Measurements from ENCODE around the gene TTLL11.

TTLL11 gene

DNA sequence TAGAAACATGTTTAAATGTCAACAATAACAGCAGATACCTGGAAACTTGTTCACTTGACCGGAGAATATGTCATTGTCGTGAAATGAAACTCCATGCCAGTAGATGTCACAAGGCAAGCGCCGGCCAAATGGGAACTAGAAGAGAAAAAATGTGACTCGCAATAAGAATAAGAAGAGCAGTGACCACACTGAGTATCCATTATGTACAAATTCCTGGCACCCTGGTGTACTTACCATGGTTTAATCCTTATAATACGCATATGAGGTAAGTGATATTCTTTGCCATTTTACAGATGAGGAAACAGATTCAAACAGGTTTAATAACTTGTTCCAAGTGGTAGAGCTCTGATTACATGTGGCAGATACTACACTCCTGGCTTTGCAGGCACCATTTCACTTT is 53.9 kb downstream of the TTLL11 start:
- peaks cover 0 to 46% (median 18%) of the 10 kb centered on the region in 11 experiments; a peak in 20 of 22 replicates for H3K36me3 ChIP-seq
- H4K20me1 ChIP-seq, result peaks cover 0 to 4% (median 0%) of the 10 kb centered on the region in 11 experiments; a peak in 2 of 22 replicates
- no peak for TF ChIP-seq Cebpa-rat (IDR thresholded peaks at IDR 0.05)
- H3K9me3 ChIP-seq (replicated peaks in 1 of 11), result peaks cover 0 to 9% (median 6%) of the 10 kb centered on the region in 11 experiments; a peak in 9 of 22 replicates
- H3K4me2 ChIP-seq, result no peak overlapping the region
- no peak overlapping the region for H3K27ac ChIP-seq
- no peaks in the 10 kb centered on the region for H3K4me1 ChIP-seq
- no peaks in the 10 kb centered on the region for H3K27me3 ChIP-seq
- no peak overlapping the region for H3K4me3 ChIP-seq
- no peak overlapping the region for H3K9ac ChIP-seq

DNA sequence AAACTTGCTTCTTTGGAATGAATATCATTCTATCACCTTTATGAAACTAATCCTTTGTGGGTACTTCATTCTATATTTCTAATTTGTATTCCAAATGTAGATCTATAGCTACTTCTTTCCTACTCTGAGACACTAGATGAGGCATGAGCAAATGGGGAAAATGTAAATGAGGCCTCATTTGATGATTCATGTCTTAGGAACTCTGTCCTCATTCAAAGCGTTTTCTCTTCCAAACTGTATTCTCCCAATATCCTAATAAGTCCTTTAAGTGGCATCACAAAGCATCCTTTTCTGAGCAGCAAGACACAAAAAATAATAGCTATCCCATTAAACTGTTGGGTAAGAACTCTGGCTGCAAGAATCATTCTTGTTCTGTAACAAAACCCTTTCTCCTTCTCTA is 56.1 kb downstream of the TTLL11 start:
- H3K36me3 ChIP-seq, result peaks cover 0 to 50% (median 17%) of the 10 kb centered on the region in 11 experiments; a peak in 20 of 22 replicates
- H3K9me3 ChIP-seq (replicated peaks in 1 of 11), result no peaks in the 10 kb centered on the region
- no peaks in the 10 kb centered on the region for H3K4me1 ChIP-seq
- peaks cover 0 to 4% (median 0%) of the 10 kb centered on the region in 11 experiments; a peak in 2 of 22 replicates for H4K20me1 ChIP-seq
- H3K27me3 ChIP-seq, result no peaks in the 10 kb centered on the region
- no peak overlapping the region for H3K4me3 ChIP-seq
- H3K27ac ChIP-seq, result no peak overlapping the region
- no peak overlapping the region for H3K9ac ChIP-seq
- H3K4me2 ChIP-seq, result no peak overlapping the region
- TF ChIP-seq Cebpa-rat (IDR thresholded peaks at IDR 0.05), result no peak

DNA sequence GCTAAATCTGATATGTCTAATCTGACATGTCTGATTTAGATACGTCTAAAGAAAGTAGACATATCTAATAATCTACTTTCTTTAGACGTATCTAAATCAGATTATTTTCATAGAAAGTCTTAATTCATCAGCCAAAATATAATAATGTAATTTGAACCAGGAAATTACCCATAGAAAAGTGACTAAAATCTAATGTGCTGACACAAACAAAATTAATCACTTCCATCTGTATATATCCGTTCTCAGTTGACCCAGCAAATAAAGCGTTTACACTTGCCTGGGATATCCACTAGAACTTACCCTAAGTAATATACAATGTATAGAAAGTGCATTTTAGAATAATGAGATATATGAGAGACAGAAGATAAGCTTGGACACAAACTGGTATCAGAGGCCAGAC is 56.7 kb downstream of the TTLL11 start:
- Histone ChIP-seq H3K27me3 (no peaks in the 10 kb centered on the region), H3K4me2 (no peak overlapping the region), H3K4me1 (no peaks in the 10 kb centered on the region), H4K20me1 (peaks cover 0 to 4% (median 0%) of the 10 kb centered on the region in 11 experiments; a peak in 3 of 22 replicates), H3K27ac (no peak overlapping the region), H3K4me3 (no peak overlapping the region), H3K36me3 (peaks cover 0 to 55% (median 17%) of the 10 kb centered on the region in 11 experiments; a peak in 20 of 22 replicates), H3K9me3 (replicated peaks in 1 of 11) (no peaks in the 10 kb centered on the region), H3K9ac (no peak overlapping the region)
- TF ChIP-seq Cebpa-rat (IDR thresholded peaks at IDR 0.05), result no peak

DNA sequence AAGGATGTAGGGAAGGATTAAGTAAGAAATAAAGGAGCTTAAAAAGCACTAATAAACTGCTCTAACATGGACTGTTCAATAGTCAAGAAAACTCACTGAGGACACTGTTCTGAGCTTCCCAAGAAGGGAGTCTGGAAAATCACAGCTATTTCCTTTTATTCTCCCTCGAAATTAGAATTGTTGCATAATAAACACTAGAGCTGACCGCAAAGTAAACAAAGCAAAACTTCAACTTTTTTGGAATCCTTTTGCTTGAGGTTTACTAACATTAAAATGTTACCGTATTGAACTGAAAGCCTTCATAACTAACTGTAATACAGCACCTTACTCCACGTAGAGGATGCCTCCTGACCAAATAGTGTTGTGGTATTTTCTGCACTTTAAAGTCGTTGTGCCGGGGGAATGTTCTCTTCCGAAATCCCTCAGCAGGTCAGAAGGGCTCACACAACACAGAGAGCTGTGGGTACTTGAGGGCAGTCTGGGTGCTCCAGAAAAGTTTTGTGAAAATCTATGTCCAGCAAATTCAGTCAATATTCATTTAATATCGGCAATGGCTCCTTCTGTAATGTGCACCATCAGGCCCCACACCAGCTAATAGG is 59.2 kb downstream of the TTLL11 start:
- H3K4me1 ChIP-seq, result no peaks in the 10 kb centered on the region
- no peaks in the 10 kb centered on the region for H3K9me3 ChIP-seq (replicated peaks in 1 of 11)
- H3K36me3 ChIP-seq, result peaks cover 0 to 60% (median 18%) of the 10 kb centered on the region in 11 experiments; a peak in 20 of 22 replicates
- no peak for TF ChIP-seq Cebpa-rat (IDR thresholded peaks at IDR 0.05)
- no peak overlapping the region for H3K4me2 ChIP-seq
- H4K20me1 ChIP-seq, result peaks cover 0 to 5% (median 0%) of the 10 kb centered on the region in 11 experiments; a peak in 2 of 22 replicates
- H3K27me3 ChIP-seq, result no peaks in the 10 kb centered on the region
- H3K9ac ChIP-seq, result no peak overlapping the region
- no peak overlapping the region for H3K27ac ChIP-seq
- no peak overlapping the region for H3K4me3 ChIP-seq

DNA sequence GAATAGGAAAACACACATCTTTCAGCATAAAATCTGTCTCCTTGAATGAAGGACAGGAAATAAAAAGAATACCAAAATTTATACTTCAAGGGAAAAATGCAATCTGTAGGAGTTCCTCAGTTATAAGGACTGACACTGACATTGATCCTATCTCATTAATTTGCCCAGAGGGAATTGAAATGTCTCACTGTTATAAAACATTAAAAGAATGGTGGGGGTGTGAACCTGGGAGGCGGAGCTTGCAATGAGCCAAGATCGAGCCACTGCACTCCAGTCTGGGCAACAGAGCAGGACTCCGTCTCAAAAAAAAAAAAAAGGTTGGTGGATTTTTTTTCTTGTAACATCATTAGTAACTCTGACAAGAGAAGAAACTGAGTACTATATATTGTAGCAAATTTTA is 60.8 kb downstream of the TTLL11 start:
- H3K9ac ChIP-seq, result no peak overlapping the region
- H3K27me3 ChIP-seq, result no peaks in the 10 kb centered on the region
- H3K4me3 ChIP-seq, result no peak overlapping the region
- no peak for TF ChIP-seq Cebpa-rat (IDR thresholded peaks at IDR 0.05)
- peaks cover 0 to 5% (median 0%) of the 10 kb centered on the region in 11 experiments; a peak in 2 of 22 replicates for H4K20me1 ChIP-seq
- H3K36me3 ChIP-seq, result peaks cover 0 to 45% (median 7%) of the 10 kb centered on the region in 11 experiments; a peak in 16 of 22 replicates
- no peaks in the 10 kb centered on the region for H3K9me3 ChIP-seq (replicated peaks in 1 of 11)
- H3K4me2 ChIP-seq, result no peak overlapping the region
- no peaks in the 10 kb centered on the region for H3K4me1 ChIP-seq
- H3K27ac ChIP-seq, result no peak overlapping the region

DNA sequence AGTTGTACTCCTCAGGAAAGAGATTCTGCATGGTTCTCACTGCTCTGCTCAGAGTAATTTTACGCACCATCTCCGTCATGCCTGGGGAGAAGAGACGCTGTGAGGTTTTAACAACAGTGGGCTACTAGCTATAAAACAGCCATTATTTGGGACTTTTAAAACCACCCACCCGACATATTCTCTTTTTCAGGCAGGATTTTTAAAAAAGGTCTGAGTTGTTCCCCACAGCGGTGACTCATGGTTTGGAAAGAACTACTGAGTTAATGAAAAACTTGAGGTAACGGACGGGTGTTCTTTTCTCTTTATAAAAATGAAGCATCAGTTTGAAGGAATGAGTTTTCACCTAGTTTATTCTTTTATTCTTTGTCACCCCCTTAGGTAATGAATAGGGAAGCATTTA is 61.3 kb downstream of the TTLL11 start:
- no peak for TF ChIP-seq Cebpa-rat (IDR thresholded peaks at IDR 0.05)
- Histone ChIP-seq H3K27me3 (no peaks in the 10 kb centered on the region), H3K4me3 (no peak overlapping the region), H3K9ac (no peak overlapping the region), H3K4me1 (no peaks in the 10 kb centered on the region), H4K20me1 (peaks cover 0 to 5% (median 0%) of the 10 kb centered on the region in 11 experiments; a peak in 2 of 22 replicates), H3K9me3 (replicated peaks in 1 of 11) (no peaks in the 10 kb centered on the region), H3K27ac (no peak overlapping the region), H3K36me3 (peaks cover 0 to 39% (median 6%) of the 10 kb centered on the region in 11 experiments; a peak in 13 of 22 replicates), H3K4me2 (no peak overlapping the region)

DNA sequence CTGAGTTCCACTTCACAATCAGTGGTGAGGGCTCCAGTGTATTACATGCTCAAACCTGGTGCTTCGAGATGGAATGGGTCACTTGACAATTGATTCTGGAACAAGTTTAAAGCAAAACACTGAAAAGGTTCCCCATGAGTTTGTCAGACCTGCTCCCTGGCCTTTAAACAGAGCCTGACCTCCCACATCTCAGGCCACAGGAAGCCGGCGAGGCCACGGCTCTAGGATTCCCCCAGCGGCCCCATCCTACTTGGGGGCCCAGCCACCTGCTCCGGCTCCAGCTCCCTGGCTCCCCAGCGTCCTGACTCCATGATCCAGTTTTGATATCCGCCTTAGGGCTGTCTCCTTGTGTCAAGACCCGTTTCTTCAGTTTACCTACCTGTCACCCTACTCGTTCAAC is 62.0 kb downstream of the TTLL11 start:
- no peak for TF ChIP-seq Cebpa-rat (IDR thresholded peaks at IDR 0.05)
- Histone ChIP-seq H3K9ac (no peak overlapping the region), H3K27me3 (no peaks in the 10 kb centered on the region), H3K9me3 (replicated peaks in 1 of 11) (no peaks in the 10 kb centered on the region), H3K4me2 (no peak overlapping the region), H3K27ac (no peak overlapping the region), H3K36me3 (peaks cover 0 to 36% (median 6%) of the 10 kb centered on the region in 11 experiments; a peak in 12 of 22 replicates), H4K20me1 (peaks cover 0 to 5% (median 0%) of the 10 kb centered on the region in 11 experiments; a peak in 2 of 22 replicates), H3K4me1 (no peaks in the 10 kb centered on the region), H3K4me3 (no peak overlapping the region)

DNA sequence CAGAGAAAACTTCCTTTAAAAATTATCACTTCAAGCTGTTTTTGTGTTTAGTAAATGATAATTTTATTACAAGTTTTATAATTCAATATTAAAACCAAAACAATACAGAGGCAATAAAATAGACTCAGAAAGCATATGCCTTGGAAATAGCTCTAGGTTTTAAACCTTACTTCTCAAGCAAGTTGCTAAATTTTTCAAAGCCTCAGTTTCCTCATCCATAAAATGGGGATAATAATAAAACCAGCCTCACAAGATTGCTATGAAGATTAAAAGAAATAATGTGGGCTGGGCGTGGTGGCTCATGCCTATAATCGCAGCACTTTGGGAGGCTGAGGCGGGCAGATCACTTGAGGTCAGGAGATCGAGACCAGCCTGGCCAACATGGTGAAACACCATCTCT is 62.8 kb downstream of the TTLL11 start:
- H3K27me3 ChIP-seq, result no peaks in the 10 kb centered on the region
- no peak overlapping the region for H3K4me2 ChIP-seq
- no peak overlapping the region for H3K9ac ChIP-seq
- H3K4me1 ChIP-seq, result no peaks in the 10 kb centered on the region
- H3K36me3 ChIP-seq, result peaks cover 0 to 38% (median 7%) of the 10 kb centered on the region in 11 experiments; a peak in 13 of 22 replicates
- TF ChIP-seq Cebpa-rat (IDR thresholded peaks at IDR 0.05), result no peak
- H3K27ac ChIP-seq, result no peak overlapping the region
- H4K20me1 ChIP-seq, result peaks cover 0 to 5% (median 0%) of the 10 kb centered on the region in 11 experiments; a peak in 2 of 22 replicates
- H3K4me3 ChIP-seq, result no peak overlapping the region
- no peaks in the 10 kb centered on the region for H3K9me3 ChIP-seq (replicated peaks in 1 of 11)

DNA sequence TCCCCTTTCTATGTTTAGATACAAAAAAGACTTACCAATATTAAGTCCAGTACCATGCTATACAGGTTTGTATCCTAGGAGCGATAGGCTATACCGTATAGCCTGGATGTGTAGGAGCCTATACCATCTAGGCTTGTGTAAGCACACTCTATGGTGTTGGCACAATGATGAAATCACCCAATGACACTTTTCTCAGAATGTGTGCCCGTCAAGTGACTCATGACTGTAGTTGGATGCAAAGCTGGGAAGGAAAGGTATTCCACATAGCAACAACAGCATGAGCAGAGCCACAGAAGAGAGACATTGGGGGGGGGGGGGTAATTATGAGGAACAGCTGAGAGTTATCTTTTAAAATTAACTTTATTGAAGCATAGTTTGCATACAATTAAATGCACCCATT is 63.2 kb downstream of the TTLL11 start:
- no peak overlapping the region for H3K4me3 ChIP-seq
- H3K27ac ChIP-seq, result no peak overlapping the region
- H3K27me3 ChIP-seq, result no peaks in the 10 kb centered on the region
- TF ChIP-seq Cebpa-rat (IDR thresholded peaks at IDR 0.05), result no peak
- no peaks in the 10 kb centered on the region for H3K4me1 ChIP-seq
- H3K9ac ChIP-seq, result no peak overlapping the region
- peaks cover 0 to 38% (median 10%) of the 10 kb centered on the region in 11 experiments; a peak in 13 of 22 replicates for H3K36me3 ChIP-seq
- H3K4me2 ChIP-seq, result no peak overlapping the region
- no peaks in the 10 kb centered on the region for H3K9me3 ChIP-seq (replicated peaks in 1 of 11)
- peaks cover 0 to 5% (median 0%) of the 10 kb centered on the region in 11 experiments; a peak in 2 of 22 replicates for H4K20me1 ChIP-seq

Data from BLaER1 treated with 17β-estradiol and CSF1 and Interleukin-3, amounts not matched to agents 10 nM and 100 nM (cell line).